Measurements from ENCODE around the gene NBEA.

GRCh38 chr13:35165205-35165604 is 223.1 kb downstream of the NBEA start:
- no peak for TF ChIP-seq MYC (IDR thresholded peaks at IDR 0.05; ENCODE audit: borderline replicate concordance, low read length)
- TF ChIP-seq FOSL2 (IDR thresholded peaks at IDR 0.05): no peak
- TF ChIP-seq FOSL2 (CRISPR knock-in tag; IDR thresholded peaks at IDR 0.05): no peak
- no peak for TF ChIP-seq JUN (IDR thresholded peaks at IDR 0.05)
- TF ChIP-seq RFX5 (IDR thresholded peaks at IDR 0.05): no peak
- no peak for TF ChIP-seq RAD21 (conservative IDR thresholded peaks at IDR 0.05 in 1 of 2, IDR thresholded peaks at IDR 0.05 in 1 of 2)
- TF ChIP-seq RNF2 (IDR thresholded peaks at IDR 0.05; ENCODE audit: borderline replicate concordance, low read depth): no peak
- TF ChIP-seq CTCF (IDR thresholded peaks at IDR 0.05): no peak
- no peak for TF ChIP-seq HMGXB4 (CRISPR knock-in tag; IDR thresholded peaks at IDR 0.05; ENCODE audit: borderline replicate concordance)

All from A549 (cell line).